Activated naive CD4-positive, alpha-beta T cell treated with anti-CD3 and anti-CD28 coated beads, Interleukin-2, amount 10 ng/mL, durations not matched to agents 7 days and 5 days (primary cell): ENCODE results near the gene SMAD3.

Experiments used
- CTCF ChIA-PET: fragments of 350-600 bp; sonication (Branson Sonifier 250); formaldehyde crosslinking; loops from one replicate; lab custom pipeline; 2021; ENCODE audit warnings: antibody characterized with exemption; lab: Charles Lee
- DNase-seq: peaks from one replicate; pipeline ENCODE4 v3.0.0-alpha.2; 2020
- H3K27ac Mint-ChIP-seq: one replicate; pipeline ENCODE4 v1.8.0; 2021; ENCODE audit warnings: mild to moderate bottlenecking, moderate library complexity, mixed read lengths
- H3K27me3 Mint-ChIP-seq: one replicate; pipeline ENCODE4 v1.8.0; 2021; ENCODE audit warnings: mild to moderate bottlenecking, mixed read lengths
- H3K36me3 Mint-ChIP-seq: one replicate; pipeline ENCODE4 v1.8.0; 2021; ENCODE audit warnings: mixed read lengths
- H3K4me1 Mint-ChIP-seq: one replicate; pipeline ENCODE4 v1.8.0; 2021; ENCODE audit warnings: mixed read lengths
- H3K4me3 Mint-ChIP-seq: one replicate; pipeline ENCODE4 v1.8.0; 2021; ENCODE audit warnings: mild to moderate bottlenecking, moderate library complexity, mixed read lengths
- H3K9me3 Mint-ChIP-seq: one replicate; pipeline ENCODE4 v1.8.0; 2021; ENCODE audit warnings: mixed read lengths

The SMAD3 gene

GRCh38 chr15:67241132-67241855 lies 175.9 kb downstream of the SMAD3 start:
- H3K4me3 Mint-ChIP-seq, result peak overlapping the region; percentile 9
- peaks cover 20% of the 10 kb centered on the region for H3K36me3 Mint-ChIP-seq
- no peaks in the 10 kb centered on the region for H3K9me3 Mint-ChIP-seq
- CTCF ChIA-PET, result interaction anchor here (0.8 to 2.8 kb wide), 6 partner anchors 9 to 295 kb away, joined by 3 to 18 read pairs (median 4); no protein-coding TSS in a partner anchor
- H3K27me3 Mint-ChIP-seq, result no peaks in the 10 kb centered on the region
- DNase-seq, result peak; percentile 34
- H3K4me1 Mint-ChIP-seq, result peaks cover 47% of the 10 kb centered on the region
- peak overlapping the region; percentile 90 for H3K27ac Mint-ChIP-seq

- H3K4me1 Mint-ChIP-seq, result peaks cover 47% of the 10 kb centered on the region
- no peaks in the 10 kb centered on the region for H3K27me3 Mint-ChIP-seq
- CTCF ChIA-PET, result no interaction called here
- H3K4me3 Mint-ChIP-seq, result no peak overlapping the region
- peak overlapping the region; percentile 77 for H3K27ac Mint-ChIP-seq
- no peak for DNase-seq
- H3K36me3 Mint-ChIP-seq, result peaks cover 30% of the 10 kb centered on the region
- peaks cover 8% of the 10 kb centered on the region for H3K9me3 Mint-ChIP-seq
Measured at GRCh38 chr15:67242708-67243111, 177.3 kb downstream of the SMAD3 start.
